GM06990 (cell line): Measurements from ENCODE around the gene CATSPERB.
"Not testable (repeated sequence)": the region's sequence is repeated elsewhere in the genome, so short reads cannot be mapped to it uniquely, and the experiment has no call there.

Source experiments
- DNase-seq: peaks from one replicate; pipeline ENCODE4 v3.0.0-alpha.2; 2011; ENCODE audit not compliant: insufficient read length; ENCODE audit errors: extremely low read depth
- H3K27me3 ChIP-seq: replicated peaks from 2 replicates; pipeline ENCODE4 v1.6.0; 2011; ENCODE audit warnings: low read length; ENCODE audit not compliant: control insufficient read depth, insufficient read depth
- H3K36me3 ChIP-seq: 2 replicates; pipeline ENCODE4 v1.5.1; 2011; ENCODE audit warnings: low read length; ENCODE audit not compliant: control insufficient read depth, insufficient read depth
- H3K4me3 ChIP-seq: replicated peaks from 2 replicates; pipeline ENCODE4 v1.5.1; 2011; ENCODE audit warnings: low read depth, mild to moderate bottlenecking, control low read depth, low read length
- TF ChIP-seq, protein P1 (sequence below): IDR thresholded peaks from 2 replicates; pipeline ENCODE4 v1.5.1; 2011; ENCODE audit warnings: low read length, control low read depth, mild to moderate bottlenecking, inconsistent platforms; ENCODE audit not compliant: insufficient read depth, poor library complexity, severe bottlenecking

CATSPERB gene

GRCh38 chr14:91693346-91693745 is 38.5 kb downstream of the CATSPERB start:
- H3K4me3 ChIP-seq, result no peak overlapping the region
- no peaks in the 10 kb centered on the region for H3K27me3 ChIP-seq
- H3K36me3 ChIP-seq, result no peaks in the 10 kb centered on the region
- TF ChIP-seq, protein P1, sequence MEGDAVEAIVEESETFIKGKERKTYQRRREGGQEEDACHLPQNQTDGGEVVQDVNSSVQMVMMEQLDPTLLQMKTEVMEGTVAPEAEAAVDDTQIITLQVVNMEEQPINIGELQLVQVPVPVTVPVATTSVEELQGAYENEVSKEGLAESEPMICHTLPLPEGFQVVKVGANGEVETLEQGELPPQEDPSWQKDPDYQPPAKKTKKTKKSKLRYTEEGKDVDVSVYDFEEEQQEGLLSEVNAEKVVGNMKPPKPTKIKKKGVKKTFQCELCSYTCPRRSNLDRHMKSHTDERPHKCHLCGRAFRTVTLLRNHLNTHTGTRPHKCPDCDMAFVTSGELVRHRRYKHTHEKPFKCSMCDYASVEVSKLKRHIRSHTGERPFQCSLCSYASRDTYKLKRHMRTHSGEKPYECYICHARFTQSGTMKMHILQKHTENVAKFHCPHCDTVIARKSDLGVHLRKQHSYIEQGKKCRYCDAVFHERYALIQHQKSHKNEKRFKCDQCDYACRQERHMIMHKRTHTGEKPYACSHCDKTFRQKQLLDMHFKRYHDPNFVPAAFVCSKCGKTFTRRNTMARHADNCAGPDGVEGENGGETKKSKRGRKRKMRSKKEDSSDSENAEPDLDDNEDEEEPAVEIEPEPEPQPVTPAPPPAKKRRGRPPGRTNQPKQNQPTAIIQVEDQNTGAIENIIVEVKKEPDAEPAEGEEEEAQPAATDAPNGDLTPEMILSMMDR, result no peak
- DNase-seq, result no peak

DNA sequence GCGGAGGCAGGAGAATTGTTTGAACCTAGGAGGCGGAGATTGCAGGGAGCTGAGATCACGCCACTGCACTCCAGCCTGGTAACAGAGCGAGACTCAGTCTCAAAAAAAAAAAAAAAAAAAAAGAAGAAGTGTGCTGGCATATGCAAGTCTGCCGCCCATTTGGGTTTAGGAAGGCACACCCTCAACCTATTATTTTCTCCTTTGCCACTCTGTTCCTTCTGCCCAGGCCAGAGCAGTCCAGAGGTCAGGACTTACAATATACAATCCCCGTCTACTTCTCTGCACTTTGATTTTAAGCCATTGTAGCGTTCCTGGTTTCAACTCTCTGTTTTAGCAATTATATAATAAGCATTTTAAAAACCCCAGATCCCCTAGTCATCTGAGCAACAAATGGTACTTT is 39.8 kb downstream of the CATSPERB start:
- no peaks in the 10 kb centered on the region for H3K36me3 ChIP-seq
- no peak overlapping the region for H3K4me3 ChIP-seq
- no peak for DNase-seq
- TF ChIP-seq, protein P1, result no peak
- H3K27me3 ChIP-seq, result no peaks in the 10 kb centered on the region

DNA sequence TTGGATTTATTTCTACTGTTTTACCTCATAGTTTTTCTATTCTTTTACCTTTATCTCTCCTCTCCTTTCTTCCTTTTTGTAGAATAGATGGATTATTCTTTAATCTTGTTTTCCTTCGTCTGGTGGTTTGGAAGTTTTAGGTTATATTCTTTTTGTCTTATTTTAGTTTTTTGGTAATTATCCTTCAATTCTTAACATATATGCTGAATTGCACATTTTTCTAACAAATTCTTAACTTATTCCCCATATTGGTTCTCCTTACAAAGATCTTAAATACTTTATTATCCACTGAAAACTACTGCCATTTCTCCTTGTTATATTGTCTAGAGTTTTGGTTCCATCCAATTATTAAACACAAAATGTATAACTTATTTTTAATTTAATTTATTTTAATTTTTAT is 42.3 kb downstream of the CATSPERB start:
- DNase-seq, result no peak
- no peaks in the 10 kb centered on the region for H3K36me3 ChIP-seq
- TF ChIP-seq, protein P1, result no peak
- H3K4me3 ChIP-seq, result no peak overlapping the region
- H3K27me3 ChIP-seq, result no peaks in the 10 kb centered on the region

- H3K27me3 ChIP-seq, DNase-seq, H3K4me3 ChIP-seq, H3K36me3 ChIP-seq: not testable (repeated sequence)
These were observed 44.5 kb downstream of the CATSPERB start for GRCh38 chr14:91687436-91687835.

GRCh38 chr14:91685600-91685999 is 46.3 kb downstream of the CATSPERB start:
- Histone ChIP-seq H3K27me3 (no peaks in the 10 kb centered on the region), H3K4me3 (no peak overlapping the region), H3K36me3 (no peaks in the 10 kb centered on the region)
- TF ChIP-seq, protein P1, result no peak
- DNase-seq, result no peak

DNA sequence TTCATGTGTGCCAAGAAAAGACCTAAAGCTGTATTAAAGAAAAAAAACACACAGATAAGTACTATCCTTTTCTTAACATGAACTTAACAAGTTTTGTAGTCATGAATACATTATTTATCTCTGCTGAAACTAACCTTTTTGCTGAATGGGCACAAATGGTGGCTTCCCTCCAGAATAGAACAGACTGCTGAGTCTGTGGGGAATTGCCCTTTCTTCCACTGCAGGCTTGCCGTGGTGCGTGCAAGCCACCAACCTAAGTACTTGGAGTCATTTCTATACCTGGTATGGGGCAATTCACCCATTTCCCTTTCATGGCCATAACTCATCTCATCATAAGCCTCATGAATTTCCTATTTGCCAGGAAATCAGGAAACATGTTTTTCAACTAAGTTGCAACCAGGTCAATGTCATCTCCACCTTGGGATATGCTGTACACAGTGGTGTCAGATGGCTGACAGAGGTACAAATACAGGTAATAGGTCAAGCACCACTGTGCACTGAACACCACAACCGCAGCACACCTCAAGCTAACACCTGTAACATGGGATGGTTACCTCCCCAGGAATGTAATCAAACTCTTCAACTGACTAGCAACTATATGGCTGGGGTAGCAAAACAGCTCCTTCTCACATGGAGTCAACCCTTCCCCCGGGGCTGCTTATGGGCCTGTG is 49.9 kb downstream of the CATSPERB start:
- DNase-seq, result no peak
- Histone ChIP-seq H3K27me3 (no peaks in the 10 kb centered on the region), H3K36me3 (no peaks in the 10 kb centered on the region), H3K4me3 (no peak overlapping the region)
- TF ChIP-seq, protein P1, result no peak
